ENCODE measurements around the gene TMEM38B.

TMEM38B gene

GRCh38 chr9:105694190-105694847 lies at the start of gene TMEM38B:
TSS of gene TMEM38B (plus strand) at chr9:105694541. CDS start at chr9:105694661, 120 bp downstream.
- peak in 55 of 56 donors; percentile 13 to 87 (median 69) for DNase-seq

- no peak for DNase-seq
Observed at GRCh38 chr9:105646879-105647594, 47.3 kb upstream of the TMEM38B start.

- DNase-seq = no peak
Observed at GRCh38 chr9:105647595-105648349, 46.6 kb upstream of the TMEM38B start.

GRCh38 chr9:105651806-105652205 lies 42.5 kb upstream of the TMEM38B start:
- no peak for DNase-seq

- peak in 8 of 56 donors; percentile 3 to 42 (median 4) for DNase-seq
Observed at GRCh38 chr9:105656131-105656921, 38.0 kb upstream of the TMEM38B start.

GRCh38 chr9:105658351-105658750 lies 36.0 kb upstream of the TMEM38B start:
- DNase-seq = no peak

- DNase-seq = peak in 13 of 56 donors; percentile 5 to 54 (median 20)
Observed at GRCh38 chr9:105661011-105661410, 33.3 kb upstream of the TMEM38B start.

GRCh38 chr9:105662184-105663104 lies 31.9 kb upstream of the TMEM38B start, which contains the start of gene TAL2:
TSS of gene TAL2 (plus strand) at chr9:105662457. CDS start at chr9:105662497, 40 bp downstream.
- DNase-seq = no peak

- no peak for DNase-seq
Observed at GRCh38 chr9:105663914-105664313, 30.4 kb upstream of the TMEM38B start.

- DNase-seq = no peak
Observed at GRCh38 chr9:105667867-105668266, 26.5 kb upstream of the TMEM38B start.

- DNase-seq = no peak
Observed at GRCh38 chr9:105670315-105670714, 24.0 kb upstream of the TMEM38B start.

- DNase-seq = no peak
Observed at GRCh38 chr9:105670775-105671174, 23.6 kb upstream of the TMEM38B start.

- DNase-seq = no peak
Observed at GRCh38 chr9:105672711-105673234, 21.6 kb upstream of the TMEM38B start.

GRCh38 chr9:105673850-105674387 lies 20.4 kb upstream of the TMEM38B start:
- DNase-seq = no peak

- DNase-seq = no peak
Observed at GRCh38 chr9:105676351-105676923, 17.9 kb upstream of the TMEM38B start.

- no peak for DNase-seq
Observed at GRCh38 chr9:105678163-105678562, 16.2 kb upstream of the TMEM38B start.

GRCh38 chr9:105678781-105679180 lies 15.6 kb upstream of the TMEM38B start:
- DNase-seq = no peak

- no peak for DNase-seq
Observed at GRCh38 chr9:105679257-105680022, 14.9 kb upstream of the TMEM38B start.
